NCI-H2107 (cell line): ENCODE measurements around the gene HSPB6.
A peak's percentile ranks its signal among the peaks of the same experiment; 100 is the strongest.
"Not testable (repeated sequence)": the region's sequence is repeated elsewhere in the genome, so short reads cannot be mapped to it uniquely, and the experiment has no call there.

Source experiments
- DNase-seq: peaks from one replicate; lab custom pipeline; 2025; lab: John Stamatoyannopoulos, UW

HSPB6 gene, protein sequence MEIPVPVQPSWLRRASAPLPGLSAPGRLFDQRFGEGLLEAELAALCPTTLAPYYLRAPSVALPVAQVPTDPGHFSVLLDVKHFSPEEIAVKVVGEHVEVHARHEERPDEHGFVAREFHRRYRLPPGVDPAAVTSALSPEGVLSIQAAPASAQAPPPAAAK

DNA sequence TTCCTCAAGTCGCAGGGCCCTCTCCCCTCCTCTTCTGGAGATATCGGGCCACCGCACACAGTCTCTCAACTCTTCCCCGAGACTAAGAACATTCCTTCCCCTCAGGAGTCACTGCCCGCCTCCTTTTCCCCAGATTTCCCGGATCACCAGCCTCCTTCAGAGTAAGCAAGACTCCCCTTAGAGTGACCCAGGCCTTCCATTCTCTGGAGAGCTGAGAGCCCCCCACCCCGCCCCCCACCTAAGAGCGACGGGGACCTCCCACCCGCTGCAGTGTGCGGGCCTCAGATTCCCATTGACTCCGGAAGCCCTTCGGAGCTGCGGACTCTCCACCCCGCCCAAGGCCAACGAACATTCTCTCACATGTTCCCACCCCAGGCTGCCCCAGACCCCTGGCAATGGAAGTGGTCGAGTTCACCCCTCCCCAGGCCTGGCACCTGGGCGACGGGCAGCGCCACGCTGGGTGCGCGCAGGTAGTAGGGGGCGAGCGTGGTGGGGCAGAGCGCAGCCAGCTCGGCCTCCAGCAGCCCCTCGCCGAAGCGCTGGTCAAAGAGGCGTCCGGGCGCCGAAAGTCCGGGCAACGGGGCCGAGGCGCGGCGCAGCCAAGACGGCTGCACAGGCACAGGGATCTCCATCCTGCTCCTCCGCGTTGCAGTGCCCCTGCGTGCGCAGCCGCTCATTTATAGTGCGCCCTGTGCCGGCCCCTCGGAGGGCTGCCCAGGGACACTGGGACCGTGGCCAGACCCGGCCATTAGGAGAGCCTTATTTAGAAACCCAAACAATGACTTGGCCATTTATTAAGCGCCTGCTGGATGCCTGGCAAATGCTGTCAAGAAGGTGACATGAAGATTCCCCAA is at the start of gene HSPB6:
HSPB6 (minus strand) TSS at position 653 of the 854 bp plus-strand sequence; CDS start at position 632, 21 bp downstream.
- DNase-seq: no peak

DNA sequence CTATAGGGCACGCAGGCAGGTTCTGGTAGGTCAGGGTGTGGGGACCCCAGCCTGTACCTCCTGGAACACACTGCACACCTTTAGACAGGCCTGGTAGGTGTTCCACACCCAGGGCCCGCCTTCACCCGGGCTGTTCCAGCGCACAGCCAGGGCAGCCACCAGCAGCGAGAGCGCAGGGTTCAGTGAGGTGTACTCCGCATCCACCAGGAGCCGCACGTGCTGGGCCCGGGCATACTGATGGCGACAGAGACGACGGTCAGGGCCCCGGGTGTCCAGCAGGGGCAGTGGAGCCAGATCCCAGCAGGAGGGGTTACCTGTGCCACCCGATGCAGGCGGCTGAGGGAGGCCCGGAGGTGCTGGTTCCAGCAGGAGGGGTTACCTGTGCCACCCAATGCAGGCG is 49.8 kb upstream of the HSPB6 start:
- no peak for DNase-seq

DNA sequence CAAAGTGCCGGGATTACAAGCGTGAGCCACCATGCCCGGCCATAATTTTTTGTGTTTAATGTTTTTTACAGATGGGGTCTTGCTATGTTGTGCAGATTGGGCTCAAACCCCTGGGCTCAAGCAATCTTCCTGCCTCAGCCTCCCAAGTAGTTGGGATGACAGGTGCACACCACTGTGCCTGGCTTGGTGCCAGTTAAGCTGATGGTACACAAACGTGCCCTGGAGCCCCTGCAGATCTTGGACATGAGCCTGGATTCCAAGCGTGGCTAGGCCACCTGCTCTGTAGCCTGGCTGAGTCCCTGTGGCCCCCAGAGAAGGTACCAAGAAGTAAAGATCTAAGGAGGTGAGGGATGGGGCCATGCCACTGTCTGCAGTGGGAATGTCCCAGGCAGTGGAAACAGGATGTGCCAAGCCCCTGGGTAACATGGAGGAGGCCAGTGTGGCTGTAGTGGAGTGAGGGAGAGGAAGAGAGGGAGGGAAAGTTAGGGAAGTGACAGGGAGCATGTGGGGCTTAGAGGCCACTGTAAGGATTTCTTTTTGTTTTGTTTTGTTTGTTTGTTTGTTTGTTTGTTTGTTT is 48.8 kb upstream of the HSPB6 start:
- DNase-seq: no peak

DNA sequence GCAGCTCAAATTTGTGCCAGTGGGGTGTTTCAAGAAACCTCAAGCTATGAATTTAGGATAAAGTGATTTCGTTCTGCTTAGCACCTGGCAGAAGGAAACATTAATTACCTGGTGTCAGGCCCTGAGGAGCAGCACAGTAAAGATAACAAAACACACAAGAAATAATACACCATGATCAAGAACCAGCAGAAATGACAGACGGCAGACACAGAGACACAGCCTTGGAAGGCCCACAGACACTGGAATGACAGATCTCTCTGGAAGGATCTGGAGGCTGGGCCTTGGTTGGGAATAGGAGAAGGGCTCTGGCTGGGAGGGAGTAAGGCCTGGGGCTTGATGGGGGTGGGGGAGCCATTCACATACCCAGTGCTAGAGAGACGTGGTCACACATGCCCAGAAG is 45.0 kb upstream of the HSPB6 start:
- no peak for DNase-seq

DNA sequence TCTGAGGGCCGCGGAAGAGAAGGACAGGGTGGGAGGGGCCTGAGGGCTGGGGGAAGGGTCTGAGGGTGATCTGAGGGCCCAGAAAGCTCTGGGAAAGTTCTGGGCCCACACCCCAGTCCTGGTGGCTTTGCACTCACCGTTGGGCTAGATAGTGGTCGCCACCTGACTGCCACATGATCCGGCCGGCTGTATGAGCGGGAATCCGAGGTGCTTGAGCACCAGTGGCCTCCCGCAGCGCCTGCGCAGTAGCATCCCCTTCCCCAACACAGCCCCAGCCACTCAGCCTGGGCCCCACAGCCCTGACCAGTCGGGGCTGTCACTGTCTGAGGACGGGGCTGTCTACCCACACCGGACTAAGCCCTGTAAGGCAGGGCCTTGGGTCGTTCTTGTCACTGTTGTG is 40.8 kb upstream of the HSPB6 start:
- DNase-seq: no peak

DNA sequence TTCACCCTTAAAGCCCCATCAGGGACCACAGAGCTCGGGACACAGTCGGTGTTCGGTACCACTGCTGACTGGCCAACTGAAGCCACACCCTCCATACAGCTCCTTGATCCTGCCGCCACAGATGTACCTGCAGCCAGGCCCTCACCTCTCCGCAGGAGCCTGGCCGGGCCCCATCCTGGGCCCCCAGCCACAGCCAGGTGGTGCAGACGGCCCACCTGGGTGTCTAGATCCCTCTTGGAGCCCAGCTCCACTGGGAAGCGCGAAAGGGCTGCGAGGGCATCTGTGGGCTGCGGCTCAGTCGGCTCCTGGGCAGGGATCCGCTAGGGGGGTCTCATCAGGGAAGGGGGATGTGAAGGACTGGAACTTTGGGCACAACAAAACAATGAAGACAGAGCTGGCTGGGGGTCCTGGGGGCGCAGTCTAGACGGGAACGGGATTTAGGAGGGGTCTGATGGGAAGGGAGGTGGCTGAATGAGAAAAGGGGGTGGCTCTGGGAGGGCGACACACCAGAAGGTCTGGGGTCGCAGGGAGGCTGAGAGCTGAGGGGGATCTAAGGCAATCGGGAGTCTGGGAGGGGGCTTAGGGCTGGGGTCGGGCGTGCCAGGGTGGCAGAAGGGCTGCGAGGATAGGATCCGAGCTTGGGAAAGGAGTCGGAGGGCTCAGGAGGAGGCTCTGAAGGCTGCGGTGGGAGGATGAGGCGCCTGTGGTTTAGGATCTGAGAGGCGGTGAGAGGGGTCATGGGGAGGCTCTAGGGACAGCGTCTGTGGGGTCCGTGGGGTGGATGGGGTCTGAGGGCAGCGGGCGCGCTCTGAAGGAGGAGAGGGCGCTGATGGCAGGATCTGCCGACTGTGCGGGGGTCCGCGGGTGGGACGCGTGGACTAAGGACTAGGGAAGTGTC is 40.1 kb upstream of the HSPB6 start:
- no peak for DNase-seq

DNA sequence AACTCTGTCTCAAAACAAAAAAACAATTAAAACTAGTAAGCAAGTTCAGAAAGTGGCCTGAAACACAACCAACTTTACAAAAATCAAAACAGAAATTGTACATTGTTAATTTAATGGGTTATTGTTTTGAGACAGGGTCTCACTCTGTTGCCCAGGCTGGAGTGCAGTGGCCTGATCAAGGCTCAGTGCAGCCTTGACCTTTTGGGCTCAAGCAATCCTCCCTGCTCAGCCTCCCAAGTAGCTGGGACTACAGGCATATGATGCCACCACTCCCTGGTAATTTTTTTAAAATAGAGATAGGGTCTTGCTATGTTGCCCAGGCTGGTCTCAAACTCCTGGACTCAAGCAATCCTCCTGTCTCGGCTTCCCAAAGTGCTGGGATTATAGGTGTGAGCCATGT is 38.7 kb upstream of the HSPB6 start:
- not testable (repeated sequence) for DNase-seq

DNA sequence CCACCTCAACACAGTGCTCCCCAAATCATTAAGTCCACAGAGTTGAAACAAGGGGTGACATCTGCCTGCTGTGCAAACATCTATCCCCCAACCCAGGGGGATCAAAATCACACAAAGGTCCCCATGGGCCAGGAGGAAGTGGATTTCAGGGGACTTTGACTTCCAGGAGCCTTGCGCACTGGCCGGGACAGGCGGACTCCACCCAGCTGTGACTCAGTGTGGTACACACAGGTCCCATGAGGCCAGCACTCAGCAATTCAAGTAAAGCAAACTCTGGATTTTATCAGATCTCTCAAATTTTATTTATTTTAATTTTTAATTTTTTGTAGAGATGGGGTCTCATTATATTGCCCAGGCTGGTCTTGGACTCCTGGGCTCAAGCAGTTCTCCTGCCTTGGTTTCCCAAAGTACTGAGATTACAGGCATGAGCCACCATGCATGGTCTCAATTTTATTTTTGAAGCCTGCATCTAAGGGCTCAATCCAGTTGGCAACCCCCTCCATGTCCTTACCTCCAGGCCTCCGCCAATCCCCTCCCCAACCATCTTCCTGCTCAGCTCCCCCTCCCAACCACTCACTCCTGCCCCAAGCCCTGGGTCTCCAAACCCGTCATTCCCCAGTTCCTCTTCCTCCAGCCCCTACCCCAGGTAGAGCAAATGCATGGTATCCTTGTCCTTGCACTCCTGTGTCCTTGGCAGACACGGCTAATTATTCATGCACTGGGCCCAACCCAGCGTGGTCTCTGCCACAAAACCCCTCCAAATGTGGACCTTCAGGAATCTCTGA is 36.7 kb upstream of the HSPB6 start:
- no peak for DNase-seq

DNA sequence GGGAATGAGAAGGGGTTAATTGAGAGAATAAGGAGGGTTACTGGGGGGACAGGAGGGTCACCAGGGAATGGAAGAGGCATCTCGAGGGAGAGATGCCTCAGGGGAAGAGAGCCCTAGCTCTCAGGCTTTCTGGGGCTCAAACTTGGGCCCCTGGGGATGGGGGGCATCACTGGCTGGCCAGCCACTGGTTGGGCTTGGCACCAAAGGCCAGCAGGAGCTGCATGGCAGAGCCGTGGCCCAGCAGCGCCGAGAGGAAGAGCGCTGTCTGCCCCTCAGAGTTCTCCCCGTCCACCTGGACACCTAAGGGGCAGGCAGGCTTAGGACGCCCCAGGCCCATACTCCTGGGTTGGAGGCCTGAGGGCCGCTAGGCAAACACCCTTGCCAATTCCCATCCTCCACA is 36.1 kb upstream of the HSPB6 start:
- no peak for DNase-seq

DNA sequence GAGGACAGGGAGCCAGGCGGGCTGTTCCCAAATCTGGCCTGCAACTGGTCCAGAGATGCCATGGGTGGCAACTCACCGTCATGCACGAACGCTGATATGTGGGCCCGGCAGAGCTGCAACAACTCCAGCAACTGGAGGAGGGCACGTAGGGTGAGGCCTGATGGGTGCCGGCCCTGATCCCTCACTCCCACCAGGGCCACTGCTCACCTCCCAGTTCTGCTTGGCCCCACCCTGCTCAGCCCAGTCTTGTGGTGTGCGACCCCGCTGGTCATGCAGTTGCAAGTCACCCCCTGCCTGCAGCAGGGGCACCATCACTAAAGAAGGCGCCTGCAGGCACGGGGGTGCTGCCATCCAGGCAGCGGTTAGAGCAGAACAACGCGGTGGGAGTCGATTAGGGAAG is 35.5 kb upstream of the HSPB6 start:
- no peak for DNase-seq

DNA sequence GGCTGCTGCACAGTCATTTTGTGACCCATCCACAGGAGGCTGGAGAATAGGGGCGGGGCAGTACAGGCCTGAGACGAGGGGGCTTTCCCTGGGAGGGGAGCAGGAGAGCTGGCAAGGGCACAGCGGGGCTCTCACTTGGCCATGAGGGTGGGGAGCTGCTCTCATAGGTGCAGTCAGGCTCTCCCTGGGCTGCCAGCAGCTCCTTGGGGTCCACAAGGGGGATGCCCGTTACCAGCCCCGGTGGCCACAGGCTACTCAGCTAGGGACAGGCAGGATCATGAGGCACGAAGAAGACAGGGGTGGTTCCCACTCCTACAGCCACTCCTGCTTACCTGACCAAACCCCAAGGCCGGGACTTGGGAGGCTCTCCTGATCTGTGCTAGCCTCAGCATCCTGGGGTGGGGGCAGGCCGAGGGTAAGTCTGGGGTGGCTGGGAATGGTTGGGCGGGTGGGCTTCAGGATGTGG is 35.0 kb upstream of the HSPB6 start:
- DNase-seq: no peak

DNA sequence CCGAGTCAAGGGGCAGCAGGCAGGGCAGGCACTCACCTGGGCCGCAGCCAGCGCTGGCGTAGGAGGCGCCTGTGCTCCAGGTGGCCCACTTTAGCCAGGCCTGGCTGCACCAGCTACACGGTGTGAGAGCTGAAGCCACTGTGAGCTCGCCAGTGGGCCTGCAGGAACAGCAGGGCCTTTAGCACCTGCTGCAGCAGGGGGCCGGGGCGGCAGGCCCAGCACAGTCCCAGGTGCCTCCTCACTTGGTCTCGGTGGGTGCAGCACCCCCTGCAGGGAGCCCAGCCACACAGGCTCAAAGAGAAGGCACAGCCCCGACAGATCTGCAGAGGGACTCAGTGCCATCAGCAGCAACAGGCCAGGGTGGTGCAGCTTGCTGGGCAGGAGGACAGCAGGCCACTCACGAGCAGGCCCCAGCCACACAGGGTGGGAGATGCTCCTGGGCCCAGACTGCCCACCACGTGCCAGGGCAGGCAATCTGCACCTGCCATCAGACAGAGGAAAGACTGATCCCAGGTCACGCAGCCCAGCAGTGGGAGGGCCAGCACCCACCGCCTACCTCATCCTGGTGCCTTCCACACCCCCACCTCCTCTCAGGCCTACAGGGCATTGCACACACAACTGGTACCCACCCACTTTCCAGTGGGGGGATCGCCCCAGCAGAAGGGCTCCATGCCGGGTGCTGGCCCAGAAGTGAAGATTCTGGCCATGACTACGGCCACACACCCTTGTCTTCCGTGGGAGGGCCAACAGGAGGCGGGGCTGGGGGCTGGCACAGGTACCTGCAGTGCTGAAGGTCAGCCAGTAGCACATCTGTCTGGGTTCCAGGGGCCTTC is 34.4 kb upstream of the HSPB6 start:
- DNase-seq: peak; percentile 26

DNA sequence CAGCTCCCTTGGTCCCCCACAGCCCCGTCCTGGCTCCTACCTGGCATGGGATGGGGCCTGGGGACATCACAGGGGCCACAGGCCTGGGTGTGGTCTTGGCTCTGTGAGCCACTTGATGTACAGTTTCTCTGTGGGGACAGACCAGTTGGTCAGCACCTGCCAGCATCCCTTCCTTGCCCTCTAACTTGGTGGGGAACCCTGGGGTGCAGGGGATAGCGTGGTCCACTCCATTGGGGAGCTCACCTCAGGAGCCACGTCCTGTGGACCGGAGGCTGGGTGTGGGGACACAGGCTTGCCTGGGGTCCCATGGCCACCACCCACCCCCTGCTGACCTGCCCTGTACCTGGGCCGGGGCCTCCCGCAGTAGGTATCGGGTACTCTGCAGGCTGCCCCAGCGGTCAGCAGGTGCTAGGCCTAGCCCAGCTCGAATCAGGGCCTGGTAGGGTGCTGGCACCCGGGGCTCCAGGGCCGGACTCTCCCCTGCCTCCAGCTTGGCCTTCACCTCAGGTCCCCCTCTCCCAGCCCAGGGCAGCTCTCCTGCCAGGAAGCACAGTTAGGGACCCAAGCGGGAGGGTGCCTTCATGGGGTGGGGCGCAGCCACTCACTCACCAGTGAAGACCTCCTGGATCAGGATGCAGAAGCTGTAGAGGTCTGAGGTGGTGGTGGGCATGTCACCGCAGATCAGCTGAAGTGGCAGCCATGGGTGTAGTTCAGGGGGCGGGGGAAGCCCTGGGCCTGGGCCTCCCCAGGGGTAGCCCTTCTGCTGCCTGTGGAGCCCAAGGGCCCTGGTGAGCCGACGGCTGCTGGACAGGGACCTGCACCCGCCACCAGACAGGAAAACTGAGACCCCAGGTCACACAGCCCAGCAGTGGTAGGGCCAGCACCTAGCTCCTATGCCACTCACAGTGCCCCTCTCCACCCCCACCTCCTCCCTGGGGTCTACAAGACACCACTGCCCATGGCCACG is 33.4 kb upstream of the HSPB6 start:
- DNase-seq: no peak

DNA sequence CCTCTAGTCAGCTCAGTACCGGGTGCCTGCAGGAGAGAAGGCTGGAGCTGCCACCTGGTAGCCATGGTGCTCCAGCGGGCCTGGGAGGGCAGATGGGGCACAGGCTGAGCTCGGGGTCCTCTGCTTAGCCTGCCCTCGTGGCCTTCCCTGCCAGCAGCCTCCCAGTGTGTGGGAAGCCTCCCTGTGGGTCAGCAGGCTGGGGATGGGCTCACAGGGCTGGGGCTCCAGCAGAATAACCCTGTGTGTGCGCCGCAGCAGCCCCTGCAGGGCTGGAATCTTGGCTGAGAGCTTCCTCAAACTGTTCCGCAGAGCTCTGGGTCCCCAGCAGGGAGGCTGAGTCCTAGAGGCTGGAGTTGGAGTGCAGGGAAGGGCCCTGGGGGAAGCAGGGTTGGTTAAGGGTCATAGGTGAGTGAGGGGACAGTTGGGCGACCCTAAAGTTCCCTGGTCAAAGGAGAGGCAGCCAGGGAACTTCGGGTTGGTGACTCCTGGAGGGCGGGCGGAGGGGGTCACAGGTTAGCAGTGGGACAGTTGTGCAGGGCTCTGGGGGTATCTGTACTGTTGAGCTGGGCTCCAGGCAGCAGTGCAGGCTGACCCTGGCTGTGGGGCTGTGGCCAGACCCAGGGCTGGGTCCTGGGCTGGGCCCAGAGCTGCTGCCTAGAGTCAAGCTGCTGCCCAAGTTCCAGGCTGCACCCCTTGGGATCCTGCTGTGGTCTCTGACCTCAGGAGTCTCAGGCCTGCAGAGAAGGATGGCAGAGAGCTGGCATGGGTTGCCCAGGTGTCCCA is 32.6 kb upstream of the HSPB6 start:
- no peak for DNase-seq

DNA sequence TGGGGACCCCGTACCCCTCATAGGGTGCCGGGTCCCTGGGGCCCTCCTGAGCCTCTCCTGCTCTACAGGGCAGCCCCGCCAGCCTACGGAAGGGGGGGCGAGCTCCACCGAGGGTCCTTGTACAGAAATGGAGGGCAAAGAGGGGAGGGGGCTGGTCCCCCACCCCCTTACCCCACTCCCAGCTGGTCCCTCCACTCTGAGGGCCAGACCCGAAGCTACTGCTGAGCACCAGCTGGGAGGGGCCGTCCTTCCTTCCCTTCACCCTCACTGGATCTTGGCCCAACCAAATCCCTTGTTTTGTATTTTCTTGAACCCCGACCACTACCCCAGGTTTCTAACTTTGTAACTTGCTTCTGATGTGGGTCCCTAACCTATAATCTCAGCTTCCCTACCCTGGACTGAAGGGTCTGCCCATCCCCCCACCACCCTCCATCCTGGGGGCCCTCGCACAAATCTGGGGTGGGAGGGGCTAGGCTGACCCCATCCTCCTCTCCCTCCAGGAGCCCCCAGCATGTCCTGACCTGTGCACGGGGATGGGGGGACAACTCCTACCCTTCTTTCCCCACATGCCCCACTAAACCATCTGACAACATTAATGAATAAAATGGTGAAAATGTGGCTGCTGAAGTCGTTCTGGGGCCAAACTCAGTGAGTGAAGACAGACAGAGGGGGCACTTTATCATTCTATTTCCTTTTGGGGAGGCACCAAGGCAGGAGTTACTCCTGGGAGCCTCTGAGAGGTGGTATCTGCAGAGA is 31.6 kb upstream of the HSPB6 start:
- no peak for DNase-seq

DNA sequence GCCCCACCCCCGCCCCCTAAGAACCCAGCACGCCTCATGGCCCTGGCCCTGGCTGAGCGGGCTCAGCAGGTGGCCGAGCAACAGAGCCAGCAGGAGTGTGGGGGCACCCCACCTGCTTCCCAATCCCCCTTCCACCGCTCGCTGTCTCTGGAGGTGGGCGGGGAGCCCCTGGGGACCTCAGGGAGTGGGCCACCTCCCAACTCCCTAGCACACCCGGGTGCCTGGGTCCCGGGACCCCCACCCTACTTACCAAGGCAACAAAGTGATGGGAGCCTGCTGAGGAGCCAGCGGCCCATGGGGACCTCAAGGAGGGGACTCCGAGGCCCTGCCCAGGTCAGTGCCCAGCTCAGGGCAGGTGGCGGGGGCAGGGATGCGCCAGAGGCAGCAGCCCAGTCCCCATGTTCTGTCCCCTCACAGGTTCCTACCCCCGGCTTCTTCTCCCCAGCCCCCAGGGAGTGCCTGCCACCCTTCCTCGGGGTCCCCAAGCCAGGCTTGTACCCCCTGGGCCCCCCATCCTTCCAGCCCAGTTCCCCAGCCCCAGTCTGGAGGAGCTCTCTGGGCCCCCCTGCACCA is 30.5 kb upstream of the HSPB6 start:
- no peak for DNase-seq
